B cell (primary cell): ENCODE data around the gene OR6S1. TPM values are rescaled to one million over a fixed set of nuclear protein-coding genes. Genes with fewer than 3 reads are reported as not detected.
"Not testable (repeated sequence)": the region's sequence is repeated elsewhere in the genome, so short reads cannot be mapped to it uniquely, and the experiment has no call there.

Source experiments
- ATAC-seq: fragments of 200-7000 bp; cut with Tn5 transposase; one replicate; pipeline ENCODE4 v1.10.0; 2021; ENCODE audit warnings: low read depth, mild to moderate bottlenecking, moderate number of reproducible peaks, moderate library complexity
- CTCF ChIA-PET: fragments of 350-600 bp; sonication (Branson Sonifier 250); formaldehyde crosslinking; loops from one replicate; lab custom pipeline; 2021; ENCODE audit warnings: antibody characterized with exemption, inconsistent platforms; lab: Charles Lee
- POLR2A ChIA-PET: fragments of 350-600 bp; sonication (Branson Sonifier 250); formaldehyde crosslinking; loops from one replicate; lab custom pipeline; 2021; ENCODE audit warnings: antibody characterized with exemption; lab: Charles Lee
- DNase-seq: peaks from one replicate; pipeline ENCODE4 v3.0.0; 2013
- H2AFZ ChIP-seq: 2 replicates; pipeline ENCODE4 v1.6.1; 2012; ENCODE audit warnings: mild to moderate bottlenecking, low read depth, low read length; ENCODE audit not compliant: insufficient read depth, poor library complexity, severe bottlenecking
- H3K27ac ChIP-seq, 2 donors: 1 replicate in 1 of 2; 2 replicates in 1 of 2; pipeline ENCODE4 v1.5.1; 2012 to 2013; ENCODE audit warnings: low read length in 2 of 2, mild to moderate bottlenecking in 2 of 2, moderate library complexity in 1 of 2
- H3K27me3 ChIP-seq, 4 experiments: fragments of 200-600 bp in 1 of 4; sonication (generic) in 1 of 4; replicated peaks in 1 of 4; 1 replicate in 2 of 4; 2 replicates in 2 of 4; pipeline versions ENCODE4 v1.6.1 to v1.7.0; 2013 to 2016; ENCODE audit warnings: low read length in 3 of 4, mild to moderate bottlenecking in 2 of 4, mixed read lengths in 1 of 4, moderate library complexity in 1 of 4; ENCODE audit not compliant: insufficient read depth in 4 of 4, control insufficient read depth in 3 of 4; ENCODE audit errors: control extremely low read depth in 1 of 4
- H3K36me3 ChIP-seq, 2 experiments: replicated peaks in 1 of 2; 1 replicate in 1 of 2; 2 replicates in 1 of 2; pipeline versions ENCODE4 v1.6.1 to v1.7.1; 2013; ENCODE audit warnings: low read length in 1 of 2; ENCODE audit not compliant: insufficient read depth in 2 of 2, control insufficient read depth in 1 of 2; ENCODE audit errors: control extremely low read depth in 1 of 2, extremely low read depth in 1 of 2
- H3K4me1 ChIP-seq, 2 donors: fragments of 200-600 bp in 1 of 2; sonication (generic) in 1 of 2; 1 replicate in 1 of 2; 2 replicates in 1 of 2; pipeline versions ENCODE4 v1.5.1 to v1.6.1; 2013 to 2017; ENCODE audit warnings: low read length in 2 of 2; ENCODE audit not compliant: control insufficient read depth in 2 of 2, insufficient read depth in 2 of 2
- H3K4me2 ChIP-seq: replicated peaks from 2 replicates; pipeline ENCODE3; 2012; ENCODE audit warnings: mild to moderate bottlenecking, low read depth, low read length; ENCODE audit not compliant: poor library complexity, severe bottlenecking
- H3K4me3 ChIP-seq, 5 experiments: fragments of 200-600 bp in 1 of 5; sonication (generic) in 1 of 5; 1 replicate in 3 of 5; 2 replicates in 2 of 5; pipeline versions ENCODE4 v1.5.1 to v1.7.0; 2011 to 2016; ENCODE audit warnings: low read length in 4 of 5, mild to moderate bottlenecking in 4 of 5, low read depth in 2 of 5, control low read depth in 1 of 5, moderate library complexity in 1 of 5; ENCODE audit not compliant: insufficient read depth in 1 of 5; ENCODE audit errors: control extremely low read depth in 1 of 5, extremely low read depth in 1 of 5
- H3K79me2 ChIP-seq: fragments of 200-600 bp; sonication (generic); one replicate; pipeline ENCODE4 v1.6.0; 2016; ENCODE audit warnings: low read length; ENCODE audit not compliant: control insufficient read depth, insufficient read depth
- H3K9ac ChIP-seq: fragments of 200-600 bp; sonication (generic); 2 replicates; pipeline ENCODE4 v1.6.1; 2017; ENCODE audit warnings: mild to moderate bottlenecking, low read length, moderate library complexity
- H3K9me3 ChIP-seq, 3 donors: one replicate each; pipeline versions ENCODE4 v1.6.1 to v1.7.1; 2013; ENCODE audit warnings: low read length in 2 of 3; ENCODE audit not compliant: control insufficient read depth in 2 of 3, insufficient read depth in 1 of 3; ENCODE audit errors: control extremely low read depth in 1 of 3
- H4K20me1 ChIP-seq: 2 replicates; pipeline ENCODE4 v1.6.0; 2012; ENCODE audit warnings: mild to moderate bottlenecking, low read length; ENCODE audit not compliant: insufficient read depth, control insufficient read depth, poor library complexity, severe bottlenecking
- H3K27ac Mint-ChIP-seq: one replicate; pipeline ENCODE4 v1.8.0; 2021; ENCODE audit warnings: mixed read lengths
- H3K27me3 Mint-ChIP-seq: one replicate; pipeline ENCODE4 v1.8.0; 2021; ENCODE audit warnings: mixed read lengths
- H3K4me1 Mint-ChIP-seq: one replicate; pipeline ENCODE4 v1.8.0; 2021; ENCODE audit warnings: mixed read lengths
- H3K4me3 Mint-ChIP-seq: one replicate; pipeline ENCODE4 v1.8.0; 2021; ENCODE audit warnings: mixed read lengths
- H3K9me3 Mint-ChIP-seq: one replicate; pipeline ENCODE4 v1.8.0; 2022; ENCODE audit warnings: mixed read lengths; ENCODE audit not compliant: insufficient read depth
- EZH2 ChIP-seq: IDR thresholded peaks from 2 replicates; pipeline ENCODE4 v1.6.1; 2012; ENCODE audit warnings: borderline replicate concordance, low read depth, mild to moderate bottlenecking, moderate library complexity, low read length; ENCODE audit not compliant: insufficient read depth, poor library complexity, severe bottlenecking
- WGBS: methylation state at CpG from one replicate; pipeline ENCODE4 v1.1.5; 2013; ENCODE audit warnings: missing lambda C conversion rate; ENCODE audit not compliant: insufficient coverage; 5-methylcytosine and 5-hydroxymethylcytosine counted together
- intact Hi-C: fragments of 100-400 bp; cut with micrococcal nuclease; formaldehyde crosslinking; loops from one replicate; pipeline ENCODE4 v1.10.0; 2022
- polyA plus RNA-seq: library from polyadenylated mRNA; depleted of rRNA; stranded (reverse); fragments of >200 nt; gene quantifications from 2 replicates; pipeline ENCODE4 v1.2.3, GENCODE V29; 2012
- total RNA-seq, 2 donors: library from RNA; stranded (reverse); fragments of 120-200 nt in 1 of 2; gene quantifications; 1 replicate in 1 of 2; 2 replicates in 1 of 2; pipeline versions ENCODE4 v1.2.3 to v1.2.4, GENCODE V29; 2013 to 2022
- TF ChIP-seq, protein P1 (sequence below): fragments of 200-600 bp; IDR thresholded peaks from one replicate; pipeline ENCODE4 v1.8.0; 2022; ENCODE audit warnings: antibody characterized with exemption, mild to moderate bottlenecking

OR6S1 gene
- total and polyA plus RNA-seq, 2 donors (not counting 1 experiment from before 2014, with no cell fraction given) = 0.16 TPM; not detected in 1

DNA sequence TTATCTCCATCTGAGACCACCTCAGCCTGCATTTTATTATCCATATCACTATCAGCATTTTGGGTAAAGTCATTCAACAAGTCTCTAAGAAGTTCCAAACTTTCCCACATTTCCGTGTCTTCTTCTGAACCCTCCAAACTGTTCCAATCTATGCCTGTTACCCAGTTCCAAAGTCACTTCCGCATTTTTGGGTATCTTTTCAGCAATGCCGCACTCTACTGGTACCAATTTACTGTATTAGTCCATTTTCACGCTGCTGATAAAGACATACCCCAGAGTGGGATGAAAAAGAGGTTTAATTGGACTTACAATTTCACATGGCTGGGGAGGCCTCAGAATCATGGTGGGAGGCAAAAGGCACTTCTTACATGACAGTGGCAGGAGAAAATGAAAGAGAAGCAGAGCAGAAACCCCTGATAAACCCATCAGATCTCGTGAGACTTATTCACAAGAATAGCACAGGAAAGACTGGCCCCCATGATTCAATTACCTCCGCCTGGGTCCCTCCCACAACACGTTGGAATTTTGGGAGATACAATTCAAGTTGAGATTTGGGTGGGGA, 25.0 kb upstream of the OR6S1 start:
- H3K9ac ChIP-seq, H4K20me1 ChIP-seq, H3K9me3 Mint-ChIP-seq, H3K9me3 ChIP-seq, H3K27me3 ChIP-seq, H3K27me3 Mint-ChIP-seq, H3K79me2 ChIP-seq, H3K36me3 ChIP-seq, DNase-seq, ATAC-seq, H2AFZ ChIP-seq: not testable (repeated sequence)
- Histone ChIP-seq H3K4me1 (peaks cover 53 to 71% of the 10 kb centered on the region in 2 donors), H3K27ac (peak overlapping the region in 1 of 2 donors; percentile 5), H3K4me3 (peak overlapping the region in 2 of 5 experiments; percentile 20 to 22), H3K4me2 (peak overlapping the region; percentile 55)
- peaks cover 72% of the 10 kb centered on the region for H3K4me1 Mint-ChIP-seq
- POLR2A ChIA-PET = interaction anchor here (3.5 kb wide), 1 partner anchor 15 kb away, joined by 42 read pairs; the partner anchor contains the start of gene RNASE4
- H3K4me3 Mint-ChIP-seq = peak overlapping the region; percentile 58
- WGBS = 100% methylated on average over 2 of the region's 7 CpGs
- CTCF ChIA-PET = interaction anchor here (1.4 to 11.2 kb wide), 3 partner anchors 15 to 32 kb away, joined by 4 to 445 read pairs (median 104); partner anchors contain the start of genes ANG and RNASE4
- intact Hi-C loops = loop anchor here (5.0 kb wide), 1 partner anchor 34 kb away; no protein-coding TSS in a partner anchor
- peak overlapping the region; percentile 79 for H3K27ac Mint-ChIP-seq

DNA sequence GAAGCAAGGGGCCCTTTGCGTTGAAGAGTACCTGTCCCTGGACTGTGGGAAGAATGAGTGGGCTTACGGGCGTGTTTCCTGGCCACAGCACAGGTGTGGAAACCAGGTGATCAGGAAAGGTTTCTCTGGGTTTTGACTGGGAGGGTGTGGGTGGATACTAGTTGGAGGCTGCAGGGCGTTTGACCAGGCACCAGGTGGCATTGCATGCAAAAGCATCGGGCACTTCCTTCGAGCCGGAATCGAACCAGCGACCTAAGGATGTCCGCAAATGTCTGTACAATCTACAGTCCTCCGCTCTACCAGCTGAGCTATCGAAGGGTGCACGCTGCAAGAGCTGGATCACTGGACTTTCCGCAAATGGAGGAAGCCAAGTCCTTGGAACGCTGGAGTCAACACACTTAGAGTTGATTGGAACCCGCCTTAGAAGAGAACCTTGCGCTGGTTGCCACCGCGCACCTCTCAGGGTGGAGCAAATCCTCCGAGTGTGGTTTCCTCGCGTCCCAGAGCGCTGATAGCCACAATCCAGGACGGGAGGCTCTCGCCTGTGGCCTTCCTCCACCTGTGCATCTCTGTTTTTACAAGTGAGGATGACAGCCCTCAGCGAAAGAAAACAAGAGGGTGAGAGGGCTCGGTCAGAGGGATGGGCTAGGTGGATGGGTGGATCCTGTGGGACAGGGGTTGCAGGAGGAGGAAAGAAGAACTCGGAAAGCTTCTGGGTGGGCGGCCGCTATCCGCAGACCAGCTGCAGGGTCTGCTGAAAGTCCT, 21.7 kb upstream of the OR6S1 start:
- H2AFZ ChIP-seq = peak overlapping the region; percentile 82
- TF ChIP-seq, protein P1, sequence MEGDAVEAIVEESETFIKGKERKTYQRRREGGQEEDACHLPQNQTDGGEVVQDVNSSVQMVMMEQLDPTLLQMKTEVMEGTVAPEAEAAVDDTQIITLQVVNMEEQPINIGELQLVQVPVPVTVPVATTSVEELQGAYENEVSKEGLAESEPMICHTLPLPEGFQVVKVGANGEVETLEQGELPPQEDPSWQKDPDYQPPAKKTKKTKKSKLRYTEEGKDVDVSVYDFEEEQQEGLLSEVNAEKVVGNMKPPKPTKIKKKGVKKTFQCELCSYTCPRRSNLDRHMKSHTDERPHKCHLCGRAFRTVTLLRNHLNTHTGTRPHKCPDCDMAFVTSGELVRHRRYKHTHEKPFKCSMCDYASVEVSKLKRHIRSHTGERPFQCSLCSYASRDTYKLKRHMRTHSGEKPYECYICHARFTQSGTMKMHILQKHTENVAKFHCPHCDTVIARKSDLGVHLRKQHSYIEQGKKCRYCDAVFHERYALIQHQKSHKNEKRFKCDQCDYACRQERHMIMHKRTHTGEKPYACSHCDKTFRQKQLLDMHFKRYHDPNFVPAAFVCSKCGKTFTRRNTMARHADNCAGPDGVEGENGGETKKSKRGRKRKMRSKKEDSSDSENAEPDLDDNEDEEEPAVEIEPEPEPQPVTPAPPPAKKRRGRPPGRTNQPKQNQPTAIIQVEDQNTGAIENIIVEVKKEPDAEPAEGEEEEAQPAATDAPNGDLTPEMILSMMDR = peak; percentile 71
- TF ChIP-seq EZH2 = no peak

More for the DNA sequence above, 21.7 kb upstream of the OR6S1 start:
- H3K9me3 Mint-ChIP-seq = no peaks in the 10 kb centered on the region
- WGBS = 1% methylated on average over 23 of the region's 31 CpGs
- intact Hi-C loops = loop anchor here (1.0 to 5.0 kb wide), 5 partner anchors 18 to 321 kb away; partner anchors contain the start of gene PARP2
- ChIA-PET POLR2A (interaction anchor here (0.6 to 3.2 kb wide), 5 partner anchors 15 to 28 kb away, joined by 5 to 20 read pairs (median 8); partner anchors contain the start of gene RNASE4), CTCF (interaction anchor here (0.6 to 11.2 kb wide), 14 partner anchors 8 to 531 kb away, joined by 3 to 445 read pairs (median 3); partner anchors contain the start of genes ANG and RNASE4)
- no peaks in the 10 kb centered on the region for H3K9me3 ChIP-seq
- peaks cover 39 to 55% of the 10 kb centered on the region in 2 donors for H3K4me1 ChIP-seq
- ATAC-seq = peak; percentile 85
- H3K4me2 ChIP-seq = peak overlapping the region; percentile 99
- H3K27ac Mint-ChIP-seq = peak overlapping the region; percentile 62
- peaks cover 53% of the 10 kb centered on the region for H3K4me1 Mint-ChIP-seq
- peaks cover 0 to 7% (median 0%) of the 10 kb centered on the region in 4 experiments for H3K27me3 ChIP-seq
- peak; percentile 90 for DNase-seq
- no peaks in the 10 kb centered on the region for H3K27me3 Mint-ChIP-seq
- no peaks in the 10 kb centered on the region for H3K79me2 ChIP-seq
- H4K20me1 ChIP-seq = no peaks in the 10 kb centered on the region
- H3K4me3 Mint-ChIP-seq = peak overlapping the region; percentile 93
- peak overlapping the region in 1 of 2 donors; percentile 34 for H3K27ac ChIP-seq
- H3K9ac ChIP-seq = peak overlapping the region; percentile 87
- H3K4me3 ChIP-seq = peak overlapping the region; percentile 30 to 93 (median 64)
- H3K36me3 ChIP-seq = no peaks in the 10 kb centered on the region
